K562 (cell line): ENCODE data around the gene PHF21A. TPM values are rescaled to one million over a fixed set of nuclear protein-coding genes. Genes with fewer than 3 reads are reported as not detected.
A peak's percentile ranks its signal among the peaks of the same experiment; 100 is the strongest.

Source experiments
- CLOCK ChIP-seq: fragments of 250-450 bp; sonication (Bioruptor Pico); IDR thresholded peaks from 2 replicates; pipeline ENCODE4 v1.4.0; 2020; ENCODE audit warnings: mild to moderate bottlenecking, moderate library complexity, borderline replicate concordance
- ELK1 ChIP-seq: sonication (generic); formaldehyde crosslinking; IDR thresholded peaks from 2 replicates; pipeline ENCODE4 v1.8.1; 2022; ENCODE audit warnings: missing genetic modification reagents
- MAFF ChIP-seq: IDR thresholded peaks from 2 replicates; pipeline ENCODE4 v1.6.1; 2012; ENCODE audit warnings: low read length, improper control_type of control experiment
- MNT ChIP-seq, 2 experiments: fragments of 450-650 bp; conservative IDR thresholded peaks; 2 replicates each; pipeline ENCODE4 v1.6.1; 2017; ENCODE audit warnings: mild to moderate bottlenecking in 2 of 2, moderate library complexity in 2 of 2
- NFYB ChIP-seq: IDR thresholded peaks from 2 replicates; pipeline ENCODE4 v1.6.1; 2011; ENCODE audit warnings: mild to moderate bottlenecking, moderate library complexity; ENCODE audit not compliant: insufficient read length; ENCODE audit errors: extremely low read depth
- POU5F1 ChIP-seq: fragments of 150-350 bp; IDR thresholded peaks from 2 replicates; pipeline ENCODE4 v1.6.1; 2014; ENCODE audit warnings: borderline replicate concordance, low read length, low read depth, mild to moderate bottlenecking; ENCODE audit not compliant: partially characterized antibody
- TRIM28 ChIP-seq: fragments of 450-650 bp; IDR thresholded peaks from 2 replicates; pipeline ENCODE4 v1.6.1; 2017
- ZBTB40 ChIP-seq, 2 experiments: fragments of 450-650 bp in 1 of 2; sonication (generic) in 1 of 2; formaldehyde crosslinking in 1 of 2; IDR thresholded peaks; 2 replicates each; pipeline versions ENCODE4 v1.7.1 to v1.9.0; 2016 to 2022; ENCODE audit warnings: inconsistent platforms in 1 of 2, mild to moderate bottlenecking in 1 of 2, missing genetic modification reagents in 1 of 2
- ZNF280A ChIP-seq: fragments of 450-650 bp; IDR thresholded peaks from 2 replicates; pipeline ENCODE4 v1.6.1; 2018; ENCODE audit warnings: mild to moderate bottlenecking, low read depth; ENCODE audit not compliant: partially characterized antibody
- ZNF354B ChIP-seq: fragments of 250-450 bp; sonication (Bioruptor Pico); IDR thresholded peaks from 2 replicates; pipeline ENCODE4 v1.4.0; 2020
- polyA plus RNA-seq, 8 experiments: library from polyadenylated mRNA; depleted of rRNA in 4 of 8; stranded (reverse) in 5 of 8; unstranded in 3 of 8; fragments of >200 nt; fragmentation: Nextera tagmentation in 2 of 8; fragmentation: Illumina TruSeq in 1 of 8; extraction: Ambion mirVana in 2 of 8; extraction: Trizol in 1 of 8; gene quantifications; 2 replicates each; pipeline versions ENCODE4 v1.2.1 to v1.2.3, GENCODE V29; 2011 to 2014; ENCODE audit warnings: inconsistent platforms in 1 of 8, missing spikeins in 1 of 8
- total RNA-seq, 7 experiments: library from RNA; depleted of rRNA in 6 of 7; stranded (reverse); fragments of >200 nt in 6 of 7; fragmentation: Illumina TruSeq in 2 of 7; extraction: Trizol in 2 of 7; gene quantifications; 2 replicates each; pipeline versions ENCODE4 v1.2.1 to v1.2.3, GENCODE V29; 2011 to 2021; ENCODE audit warnings: low replicate concordance in 1 of 7

The PHF21A gene
- total and polyA plus RNA-seq, 9 of the 15 experiments (the other 6 are each of a cell fraction or from before 2014, with no cell fraction given), result 1.5 to 32.4 (median 10.7) TPM

- peak; percentile 46 to 72; a peak in 3 of 4 replicates for TF ChIP-seq MNT (conservative IDR thresholded peaks at IDR 0.05)
- TF ChIP-seq MAFF, result 0 out of 2 replicates have a peak, but pooled peaks have one; percentile 6
- no peak for TF ChIP-seq ZNF280A
- no peak for TF ChIP-seq CLOCK (CRISPR knock-in tag)
- no peak for TF ChIP-seq ELK1
- no peak for TF ChIP-seq NFYB
- no peak for TF ChIP-seq POU5F1
- 0 out of 2 replicates have a peak, but pooled peaks have one; percentile 28 for TF ChIP-seq TRIM28
- TF ChIP-seq ZNF354B (CRISPR knock-in tag), result no peak
- no peak for TF ChIP-seq ZBTB40 (IDR thresholded peaks at IDR 0.05)
- TF ChIP-seq ZBTB40 (CRISPR knock-in tag; IDR thresholded peaks at IDR 0.05), result no peak
Measured at GRCh38 chr11:45995342-45995734, 125.9 kb downstream of the PHF21A start (continued).
